ENCODE results near the gene NISCH.

DNA sequence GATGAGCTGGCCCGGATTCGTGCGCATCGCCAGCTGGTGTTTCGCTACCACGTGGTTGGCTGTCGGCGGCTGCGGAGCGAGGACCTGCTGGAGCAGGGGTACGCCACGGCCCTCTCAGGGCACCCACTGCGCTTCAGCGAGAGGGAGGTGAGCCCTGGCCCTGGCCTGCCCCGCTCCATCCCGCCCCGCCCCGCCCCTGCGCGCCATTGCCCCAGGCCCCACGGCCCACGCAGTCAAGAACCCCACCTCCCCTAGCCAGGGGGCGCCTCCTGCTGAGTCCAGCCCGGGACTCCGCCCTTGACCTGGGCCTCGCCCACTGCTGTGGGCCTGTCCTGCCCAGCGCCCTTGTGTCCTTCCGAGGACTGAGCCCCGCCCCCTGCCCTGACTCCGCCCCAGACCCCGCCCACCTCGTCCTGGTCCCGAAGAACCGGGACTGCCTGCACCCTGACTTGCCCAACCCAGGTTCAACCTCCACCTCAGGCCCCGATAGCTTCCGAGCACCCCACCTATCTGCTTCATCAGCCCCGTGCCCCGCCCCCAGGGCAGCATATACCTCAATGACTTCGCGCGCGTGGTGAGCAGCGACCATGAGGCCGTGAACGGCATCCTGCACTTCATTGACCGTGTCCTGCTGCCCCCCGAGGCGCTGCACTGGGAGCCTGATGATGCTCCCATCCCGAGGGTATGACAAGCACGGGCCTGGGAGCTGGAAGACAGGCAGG, 63.5 kb downstream of the NISCH start:
- TF ChIP-seq, protein P1, sequence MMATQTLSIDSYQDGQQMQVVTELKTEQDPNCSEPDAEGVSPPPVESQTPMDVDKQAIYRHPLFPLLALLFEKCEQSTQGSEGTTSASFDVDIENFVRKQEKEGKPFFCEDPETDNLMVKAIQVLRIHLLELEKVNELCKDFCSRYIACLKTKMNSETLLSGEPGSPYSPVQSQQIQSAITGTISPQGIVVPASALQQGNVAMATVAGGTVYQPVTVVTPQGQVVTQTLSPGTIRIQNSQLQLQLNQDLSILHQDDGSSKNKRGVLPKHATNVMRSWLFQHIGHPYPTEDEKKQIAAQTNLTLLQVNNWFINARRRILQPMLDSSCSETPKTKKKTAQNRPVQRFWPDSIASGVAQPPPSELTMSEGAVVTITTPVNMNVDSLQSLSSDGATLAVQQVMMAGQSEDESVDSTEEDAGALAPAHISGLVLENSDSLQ (IDR thresholded peaks at IDR 0.05): no peak
- TF ChIP-seq TARDBP (IDR thresholded peaks at IDR 0.05) (no peak), ZNF384 (IDR thresholded peaks at IDR 0.05) (no peak), ELF4 (IDR thresholded peaks at IDR 0.05) (no peak), NFRKB (IDR thresholded peaks at IDR 0.05) (no peak)

Data from HEK293T (cell line).